Calu3 (cell line): ENCODE data around the gene ARID1B. TPM values are rescaled to one million over a fixed set of nuclear protein-coding genes. Genes with fewer than 3 reads are reported as not detected.

Source experiments
- BruUV-seq: library from RNA; stranded (reverse); fragments of 400-500 nt; replicated peaks from 2 replicates; lab custom pipeline; 2021; lab: Mats Ljungman, UMichigan
- CTCF ChIA-PET: fragments of 300-600 bp; sonication (Branson Sonifier 250); formaldehyde crosslinking; loops from one replicate; lab custom pipeline; 2022; ENCODE audit warnings: antibody characterized with exemption; lab: Charles Lee
- DNase-seq: peaks from one replicate; pipeline ENCODE4 v3.0.0; 2022
- H3K27ac Mint-ChIP-seq: one replicate; pipeline ENCODE4 v1.8.0; 2022; ENCODE audit warnings: mixed read lengths; ENCODE audit not compliant: unreplicated experiment
- H3K27me3 Mint-ChIP-seq: one replicate; pipeline ENCODE4 v1.8.0; 2022; ENCODE audit warnings: mixed read lengths; ENCODE audit not compliant: unreplicated experiment
- H3K36me3 Mint-ChIP-seq: one replicate; pipeline ENCODE4 v1.8.0; 2022; ENCODE audit warnings: mild to moderate bottlenecking, moderate library complexity, mixed read lengths; ENCODE audit not compliant: insufficient read depth, unreplicated experiment
- H3K4me1 Mint-ChIP-seq: one replicate; pipeline ENCODE4 v1.8.0; 2022; ENCODE audit warnings: mild to moderate bottlenecking, low read depth, mixed read lengths; ENCODE audit not compliant: unreplicated experiment
- H3K4me3 Mint-ChIP-seq: one replicate; pipeline ENCODE4 v1.8.0; 2022; ENCODE audit warnings: mild to moderate bottlenecking, low read depth, moderate library complexity, mixed read lengths; ENCODE audit not compliant: unreplicated experiment
- H3K9me3 Mint-ChIP-seq: one replicate; pipeline ENCODE4 v1.8.0; 2022; ENCODE audit warnings: low read depth, mixed read lengths; ENCODE audit not compliant: unreplicated experiment
- intact Hi-C: fragments of 100-400 bp; cut with micrococcal nuclease; formaldehyde crosslinking; loops from one replicate; pipeline ENCODE4 v1.10.0; 2022; ENCODE audit not compliant: unreplicated experiment
- total RNA-seq: library from RNA; stranded (reverse); gene quantifications from 2 replicates; pipeline ENCODE4 v1.2.3, GENCODE V29; 2022
- TF ChIP-seq, protein P1 (sequence below): fragments of 200-600 bp; IDR thresholded peaks from one replicate; pipeline ENCODE4 v1.8.0; 2022; ENCODE audit warnings: antibody characterized with exemption; ENCODE audit not compliant: unreplicated experiment

Gene ARID1B
- total RNA-seq, 1 experiment from 2014 or later = 53.5 TPM

DNA sequence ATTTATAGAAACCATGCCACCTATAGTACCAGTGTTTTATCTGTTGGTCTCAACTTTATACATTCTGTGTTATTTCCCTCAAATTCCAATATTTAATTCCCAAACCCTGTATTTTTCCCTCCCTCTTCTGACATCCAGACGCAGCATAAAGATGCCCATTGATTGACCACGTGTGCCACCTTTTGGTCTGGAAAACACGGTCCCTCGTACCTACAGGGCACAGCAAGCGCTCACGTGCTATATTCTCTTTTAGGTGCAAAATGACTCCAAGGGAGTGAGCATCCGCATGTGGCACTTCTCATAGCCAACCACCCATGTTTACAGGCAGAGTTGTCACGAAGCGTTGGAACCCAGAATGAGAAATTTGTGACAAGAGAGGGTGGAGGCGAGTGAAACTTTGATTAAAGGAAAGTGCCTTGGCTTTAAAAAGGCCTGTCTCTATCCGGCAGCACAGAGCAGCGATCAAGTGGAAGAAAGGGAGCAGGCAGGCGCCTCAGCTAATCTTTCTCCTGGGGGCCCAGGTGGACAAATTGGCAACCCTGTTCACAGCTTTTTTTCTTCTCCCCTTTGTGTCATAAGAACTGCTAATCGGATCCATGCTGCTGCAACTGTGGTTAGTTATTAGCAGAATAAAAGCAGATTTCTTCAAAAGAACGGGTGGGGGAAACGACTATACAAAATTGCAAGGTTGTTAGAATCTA lies 320.2 kb downstream of the ARID1B start:
- H3K36me3 Mint-ChIP-seq = peaks cover 7% of the 10 kb centered on the region
- BruUV-seq = no TSS peak
- CTCF ChIA-PET = no interaction called here
- peaks cover 9% of the 10 kb centered on the region for H3K4me1 Mint-ChIP-seq
- no peaks in the 10 kb centered on the region for H3K27me3 Mint-ChIP-seq
- no peak overlapping the region for H3K27ac Mint-ChIP-seq
- no peaks in the 10 kb centered on the region for H3K9me3 Mint-ChIP-seq
- H3K4me3 Mint-ChIP-seq = no peak overlapping the region
- DNase-seq = no peak
- intact Hi-C loops = no loop called here
- TF ChIP-seq, protein P1, sequence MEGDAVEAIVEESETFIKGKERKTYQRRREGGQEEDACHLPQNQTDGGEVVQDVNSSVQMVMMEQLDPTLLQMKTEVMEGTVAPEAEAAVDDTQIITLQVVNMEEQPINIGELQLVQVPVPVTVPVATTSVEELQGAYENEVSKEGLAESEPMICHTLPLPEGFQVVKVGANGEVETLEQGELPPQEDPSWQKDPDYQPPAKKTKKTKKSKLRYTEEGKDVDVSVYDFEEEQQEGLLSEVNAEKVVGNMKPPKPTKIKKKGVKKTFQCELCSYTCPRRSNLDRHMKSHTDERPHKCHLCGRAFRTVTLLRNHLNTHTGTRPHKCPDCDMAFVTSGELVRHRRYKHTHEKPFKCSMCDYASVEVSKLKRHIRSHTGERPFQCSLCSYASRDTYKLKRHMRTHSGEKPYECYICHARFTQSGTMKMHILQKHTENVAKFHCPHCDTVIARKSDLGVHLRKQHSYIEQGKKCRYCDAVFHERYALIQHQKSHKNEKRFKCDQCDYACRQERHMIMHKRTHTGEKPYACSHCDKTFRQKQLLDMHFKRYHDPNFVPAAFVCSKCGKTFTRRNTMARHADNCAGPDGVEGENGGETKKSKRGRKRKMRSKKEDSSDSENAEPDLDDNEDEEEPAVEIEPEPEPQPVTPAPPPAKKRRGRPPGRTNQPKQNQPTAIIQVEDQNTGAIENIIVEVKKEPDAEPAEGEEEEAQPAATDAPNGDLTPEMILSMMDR = no peak

DNA sequence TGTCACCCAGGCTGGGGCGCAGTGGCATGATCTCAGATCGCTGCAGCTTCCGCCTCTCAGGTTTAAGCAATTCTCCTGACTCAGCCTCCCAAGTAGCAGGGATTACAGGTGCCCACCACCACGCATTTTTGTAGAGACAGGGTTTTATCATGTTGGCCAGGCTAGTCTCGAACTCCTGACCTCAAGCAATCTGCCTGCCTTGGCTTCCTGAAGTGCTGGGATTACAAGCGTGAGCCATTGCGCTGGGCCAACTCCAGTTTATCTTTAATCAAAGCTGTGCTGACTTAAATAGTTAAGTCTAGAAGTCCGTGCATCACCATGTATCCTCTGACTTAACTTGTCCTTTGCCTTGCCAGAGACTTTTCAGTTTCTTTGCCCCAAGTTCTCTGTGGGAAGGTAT lies 321.8 kb downstream of the ARID1B start:
- intact Hi-C loops = no loop called here
- peaks cover 9% of the 10 kb centered on the region for H3K4me1 Mint-ChIP-seq
- TF ChIP-seq, protein P1 = no peak
- no peak overlapping the region for H3K4me3 Mint-ChIP-seq
- peaks cover 7% of the 10 kb centered on the region for H3K36me3 Mint-ChIP-seq
- no peak overlapping the region for H3K27ac Mint-ChIP-seq
- H3K27me3 Mint-ChIP-seq = no peaks in the 10 kb centered on the region
- no peak for DNase-seq
- H3K9me3 Mint-ChIP-seq = no peaks in the 10 kb centered on the region
- CTCF ChIA-PET = no interaction called here
- BruUV-seq = no TSS peak

DNA sequence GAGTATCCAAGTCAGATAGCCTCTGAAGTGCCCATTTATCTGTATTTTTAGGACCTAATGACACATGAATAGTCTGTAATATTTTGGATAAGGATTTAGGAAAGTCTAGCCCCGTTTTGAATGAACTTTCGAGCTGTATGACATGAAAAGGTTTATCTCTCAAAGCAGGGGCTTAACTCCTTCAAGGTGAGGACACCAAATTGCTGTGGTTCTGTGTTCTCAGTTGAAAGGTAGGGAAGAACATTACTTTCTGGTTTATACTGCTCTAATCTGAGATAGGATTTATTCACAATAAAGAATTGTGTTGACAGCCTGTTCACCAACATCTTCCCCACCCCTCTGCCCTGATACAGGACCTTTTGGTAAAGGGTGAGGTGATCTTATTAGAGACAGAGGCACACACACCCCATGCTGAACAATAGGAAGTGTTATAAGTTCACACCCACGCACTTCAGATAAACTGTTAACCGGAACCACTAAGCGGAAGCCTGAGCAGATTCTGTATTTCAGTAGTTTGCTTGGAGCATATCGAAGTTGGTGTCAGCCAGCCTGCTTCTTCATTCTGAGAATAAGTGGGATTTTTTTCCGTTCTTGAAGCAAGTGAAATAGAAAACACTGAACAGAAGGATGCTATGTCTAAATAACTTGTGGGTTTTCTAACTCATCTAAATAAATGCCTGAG lies 322.9 kb downstream of the ARID1B start:
- Mint-ChIP-seq H3K4me1 (peaks cover 9% of the 10 kb centered on the region), H3K27ac (no peak overlapping the region), H3K4me3 (no peak overlapping the region), H3K36me3 (peaks cover 7% of the 10 kb centered on the region), H3K9me3 (no peaks in the 10 kb centered on the region), H3K27me3 (no peaks in the 10 kb centered on the region)
- intact Hi-C loops = no loop called here
- TF ChIP-seq, protein P1 = no peak
- DNase-seq = no peak
- BruUV-seq = no TSS peak
- CTCF ChIA-PET = no interaction called here

DNA sequence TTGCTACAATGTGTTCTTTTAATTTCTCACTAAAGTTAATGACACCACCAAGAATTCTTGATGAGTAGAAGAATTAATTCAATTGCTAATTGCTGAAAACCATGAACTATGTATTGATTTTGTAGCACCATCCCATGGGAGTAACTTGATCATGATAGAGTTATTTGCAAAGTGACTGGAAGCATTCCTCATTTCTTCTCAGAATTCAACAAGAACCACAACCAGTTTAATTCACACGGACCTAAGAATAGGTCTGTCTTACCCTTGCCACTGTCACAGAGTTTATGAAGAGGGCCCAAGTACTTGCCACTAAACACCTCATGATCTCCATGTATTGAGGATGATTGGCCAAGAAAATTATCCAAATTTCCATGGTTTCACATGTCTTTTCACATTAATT lies 324.0 kb downstream of the ARID1B start:
- BruUV-seq = no TSS peak
- peaks cover 9% of the 10 kb centered on the region for H3K4me1 Mint-ChIP-seq
- H3K27me3 Mint-ChIP-seq = no peaks in the 10 kb centered on the region
- no peaks in the 10 kb centered on the region for H3K9me3 Mint-ChIP-seq
- DNase-seq = no peak
- H3K4me3 Mint-ChIP-seq = no peak overlapping the region
- no peak overlapping the region for H3K27ac Mint-ChIP-seq
- CTCF ChIA-PET = no interaction called here
- TF ChIP-seq, protein P1 = no peak
- intact Hi-C loops = no loop called here
- peaks cover 6% of the 10 kb centered on the region for H3K36me3 Mint-ChIP-seq
